ENCODE measurements around the gene MAP6.
"Not testable (repeated sequence)": the region's sequence is repeated elsewhere in the genome, so short reads cannot be mapped to it uniquely, and the experiment has no call there.

MAP6 gene

GRCh38 chr11:75668451-75669297 is at the start of gene MAP6:
MAP6 (minus strand) TSS chr11:75669038; CDS start chr11:75668369, 669 bp downstream.
- DNase-seq = no peak

DNA sequence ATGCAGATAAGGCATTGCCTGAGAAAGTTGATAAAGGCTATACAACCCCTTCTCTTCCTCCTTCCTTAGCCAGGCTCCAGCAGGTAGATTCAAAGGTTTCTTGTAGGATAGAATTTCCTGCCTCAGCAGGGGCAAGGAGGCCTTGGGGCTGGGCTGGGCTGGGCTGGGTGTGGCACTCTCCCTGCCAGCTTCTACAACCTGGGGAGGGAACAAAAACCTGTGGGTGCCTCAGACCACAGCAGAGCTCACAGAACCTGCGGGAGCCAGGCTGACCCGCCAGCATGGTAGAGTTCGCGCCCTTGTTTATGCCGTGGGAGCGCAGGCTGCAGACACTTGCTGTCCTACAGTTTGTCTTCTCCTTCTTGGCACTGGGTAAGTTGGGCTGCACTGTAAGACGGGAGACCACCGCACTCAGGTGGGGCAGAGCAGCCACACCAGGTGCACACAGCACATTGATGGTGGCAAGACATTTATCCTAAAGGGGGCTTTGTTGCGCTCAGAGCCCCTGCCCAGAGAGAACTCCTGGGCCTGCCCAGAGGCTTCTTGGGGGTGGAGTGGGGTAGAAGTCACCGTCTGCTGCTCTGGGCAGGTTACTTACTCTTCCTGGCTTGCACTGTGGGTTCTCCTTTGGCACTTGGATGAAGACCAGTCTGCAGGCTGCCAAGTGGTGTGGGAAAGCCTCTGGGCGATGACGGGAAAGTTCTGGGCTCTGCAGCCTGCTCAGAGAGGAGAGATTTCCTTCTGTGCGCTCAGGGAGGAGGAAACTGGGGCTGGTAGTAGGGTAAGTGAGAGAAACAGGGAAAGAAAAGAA is 49.0 kb upstream of the MAP6 start, which contains the start of gene MOGAT2:
Gene MOGAT2, plus strand, starts transcription at position 231 of the 811 bp plus-strand sequence. Its CDS starts 51 bp downstream, at position 282.
- DNase-seq = no peak

GRCh38 chr11:75716659-75717058 is 47.8 kb upstream of the MAP6 start:
- DNase-seq = no peak

- DNase-seq = no peak
These were observed 46.9 kb upstream of the MAP6 start for GRCh38 chr11:75715688-75716087.

DNA sequence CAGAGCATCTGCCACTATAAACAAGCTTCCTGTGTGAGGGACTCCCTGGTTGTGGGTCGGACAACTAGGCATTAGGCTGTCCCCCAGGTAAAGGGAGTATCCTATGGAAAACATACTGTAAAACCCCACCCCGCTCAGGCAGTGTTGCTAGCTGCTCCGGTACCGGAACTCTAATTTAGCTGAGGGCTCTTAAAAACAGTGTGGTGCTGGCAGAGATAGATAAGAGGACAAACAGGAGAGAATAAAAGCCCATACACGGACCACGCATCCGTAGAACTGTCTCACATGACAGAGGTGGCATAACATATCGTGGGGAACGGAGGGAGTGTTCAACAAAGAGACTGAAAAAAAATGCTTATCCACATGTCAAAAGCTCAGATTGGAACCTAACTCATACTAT is 45.4 kb upstream of the MAP6 start:
- DNase-seq = peak; percentile 61

DNA sequence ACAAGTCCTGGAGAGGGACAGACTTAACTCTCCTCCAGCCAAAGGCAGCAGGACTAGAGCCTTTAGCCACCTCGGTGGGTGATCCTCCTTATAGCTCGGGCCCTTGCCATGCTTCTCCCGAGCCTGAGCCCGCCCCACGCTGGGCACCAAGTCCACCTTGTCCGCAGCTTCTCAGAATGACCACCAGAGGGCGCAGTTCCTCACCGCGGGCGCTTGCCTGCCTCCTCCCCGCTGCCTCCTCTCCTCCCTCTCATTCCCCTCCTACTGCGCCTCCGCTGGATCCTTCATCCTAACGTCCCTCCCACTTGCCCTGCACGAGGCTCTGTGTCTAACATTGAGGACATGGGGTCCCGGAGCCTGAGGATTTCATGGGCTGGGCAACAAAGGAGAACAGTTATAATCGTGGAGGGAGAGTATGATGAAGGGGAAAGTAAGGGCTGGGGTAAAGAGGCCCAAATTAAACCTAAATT is 37.5 kb upstream of the MAP6 start:
- peak; percentile 69 for DNase-seq

DNA sequence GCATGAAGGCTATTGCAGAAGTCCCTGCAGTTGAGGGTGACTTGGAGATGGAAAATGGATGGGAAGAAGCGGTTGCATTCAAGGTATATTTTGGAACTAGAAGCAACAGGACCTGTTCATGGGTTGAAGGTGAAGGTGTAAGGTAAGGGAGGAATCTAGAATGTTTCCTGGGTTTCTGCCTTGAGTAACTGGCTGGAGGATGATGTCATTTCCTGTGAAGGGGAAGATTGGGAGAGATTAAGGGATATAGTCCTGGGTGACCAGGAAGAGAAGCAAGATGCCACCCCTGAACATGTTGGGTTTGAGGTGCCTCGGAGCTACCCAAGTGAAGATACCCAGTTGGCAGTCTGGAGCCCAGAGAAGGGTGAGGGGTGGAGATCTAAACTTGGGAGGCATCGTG is 36.7 kb upstream of the MAP6 start:
- no peak for DNase-seq

DNA sequence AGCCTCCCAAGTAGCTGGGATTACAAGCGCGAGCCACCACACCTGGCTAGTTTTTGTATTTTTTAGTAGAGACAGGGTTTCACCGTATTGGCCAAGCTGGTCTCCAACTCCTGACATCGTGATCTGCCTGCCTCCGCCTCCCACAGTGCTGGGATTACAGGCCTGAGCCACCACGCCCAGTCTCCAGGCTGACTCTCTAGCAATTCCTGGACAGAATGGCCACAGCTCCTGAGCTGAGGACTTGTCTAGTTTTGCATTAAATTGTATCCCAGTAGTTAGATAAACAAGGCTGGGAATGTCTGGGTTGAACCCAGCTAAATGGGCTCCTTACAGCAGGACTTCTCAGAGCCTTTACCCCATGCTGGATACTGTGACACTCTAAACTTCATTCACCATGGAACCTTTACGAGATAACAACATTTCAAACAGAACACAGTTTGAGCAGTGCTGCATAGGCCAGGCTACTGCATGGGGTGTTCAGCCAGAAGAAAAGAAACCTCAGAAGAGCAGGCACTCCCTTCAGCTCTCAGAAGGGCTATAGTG is 34.9 kb upstream of the MAP6 start:
- DNase-seq = no peak

DNA sequence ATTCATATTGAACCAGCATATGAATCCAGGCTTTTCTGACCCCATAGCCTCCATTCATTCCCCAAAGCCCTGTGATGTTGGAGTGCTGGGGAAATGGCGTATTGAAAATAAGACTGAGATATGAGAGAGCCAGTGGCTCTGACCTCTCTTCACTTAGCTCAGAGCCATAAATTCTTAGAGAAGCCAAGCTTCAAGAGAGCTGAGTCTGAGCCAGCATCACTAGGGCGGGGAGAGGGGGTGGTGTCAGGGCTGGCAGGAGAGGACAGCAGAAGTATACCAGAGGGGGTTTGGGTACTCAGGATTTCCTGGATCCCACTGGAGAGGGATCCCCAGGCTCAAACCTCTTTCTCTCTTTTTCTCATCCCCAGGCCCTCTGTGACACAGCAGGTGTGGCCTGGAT is 32.1 kb upstream of the MAP6 start:
- no peak for DNase-seq

- no peak for DNase-seq
These were observed 29.2 kb upstream of the MAP6 start for GRCh38 chr11:75697906-75698581.

GRCh38 chr11:75691804-75692203 is 23.0 kb upstream of the MAP6 start:
- DNase-seq = no peak

DNA sequence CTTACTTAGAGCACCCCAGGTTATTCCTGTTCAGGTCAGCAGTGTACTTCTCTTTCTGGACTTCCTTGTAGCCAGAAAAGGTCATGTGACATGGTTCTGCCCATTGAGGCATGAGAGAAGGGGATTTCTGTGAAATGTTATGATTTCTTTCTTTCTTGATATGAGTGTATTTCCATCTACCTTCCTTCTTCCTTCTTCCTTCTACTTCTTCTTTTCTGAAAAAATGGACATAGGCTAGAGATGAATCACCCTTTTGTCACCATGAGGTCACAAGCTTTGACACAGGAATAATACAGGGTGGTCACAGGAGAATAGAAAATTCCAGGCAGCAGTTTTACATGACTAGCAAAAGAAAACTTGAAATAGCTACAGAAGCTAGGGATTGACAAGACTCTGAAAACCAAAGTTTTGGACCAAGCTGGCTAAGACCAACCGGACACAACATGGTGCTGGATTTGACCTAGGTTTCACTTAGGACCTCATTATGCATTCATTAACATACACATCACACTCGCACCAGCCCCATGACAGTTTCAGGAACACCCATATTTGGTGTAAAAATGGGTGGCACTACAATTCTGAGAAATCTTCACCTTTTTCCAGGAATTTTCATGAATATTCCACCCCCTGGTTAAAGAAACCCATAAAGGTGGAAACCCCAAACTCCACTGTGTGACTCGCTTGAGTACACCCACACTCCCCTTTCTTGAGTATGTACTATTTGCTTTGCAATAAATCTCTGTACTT is 21.2 kb upstream of the MAP6 start:
- DNase-seq = no peak

- not testable (repeated sequence) for DNase-seq
These were observed 15.0 kb upstream of the MAP6 start for GRCh38 chr11:75683856-75684255.

DNA sequence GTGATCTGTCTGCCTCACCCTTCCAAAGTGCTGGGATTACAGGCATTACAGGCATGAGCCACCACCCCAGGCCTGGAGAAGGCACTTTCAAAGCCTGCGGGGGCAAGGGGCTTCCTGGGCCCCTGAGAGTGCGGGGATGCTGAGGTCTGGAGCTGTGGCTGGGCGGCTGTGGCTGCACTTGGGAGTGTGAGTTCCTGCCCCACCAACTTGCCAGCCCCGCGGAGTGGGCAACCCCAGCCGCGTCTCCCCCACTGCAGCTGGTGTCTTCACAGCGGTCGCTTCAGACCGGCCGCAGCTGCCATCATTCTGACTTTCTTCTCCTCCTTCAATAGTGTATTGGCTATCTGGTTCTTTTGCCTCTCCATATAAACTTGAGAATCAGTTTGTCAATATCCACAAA is 10.7 kb upstream of the MAP6 start:
- DNase-seq = no peak

GRCh38 chr11:75678620-75679259 is 9.9 kb upstream of the MAP6 start:
- no peak for DNase-seq

- DNase-seq = no peak
These were observed 9.1 kb upstream of the MAP6 start for GRCh38 chr11:75677909-75678308.

DNA sequence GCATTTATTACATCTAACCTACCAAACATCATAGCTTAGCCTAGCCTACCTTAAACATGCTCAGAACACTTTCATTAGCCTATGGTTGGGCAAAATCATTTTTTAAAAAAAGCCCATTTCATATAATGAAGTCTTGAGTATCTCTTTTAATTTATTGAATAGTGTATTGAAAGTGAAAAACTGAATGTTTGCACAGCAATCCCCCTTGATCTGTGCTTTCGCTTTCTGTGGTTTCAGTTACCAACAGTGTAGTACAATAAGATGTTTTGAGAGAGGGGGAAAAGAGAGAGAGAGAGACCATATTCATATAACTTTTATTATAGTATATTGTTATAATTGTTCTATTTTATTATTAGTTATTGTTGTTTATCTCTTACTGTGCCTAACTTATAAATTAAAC is 8.4 kb upstream of the MAP6 start:
- DNase-seq = no peak

GRCh38 chr11:75673977-75674582 is 5.2 kb upstream of the MAP6 start:
- DNase-seq = no peak

DNA sequence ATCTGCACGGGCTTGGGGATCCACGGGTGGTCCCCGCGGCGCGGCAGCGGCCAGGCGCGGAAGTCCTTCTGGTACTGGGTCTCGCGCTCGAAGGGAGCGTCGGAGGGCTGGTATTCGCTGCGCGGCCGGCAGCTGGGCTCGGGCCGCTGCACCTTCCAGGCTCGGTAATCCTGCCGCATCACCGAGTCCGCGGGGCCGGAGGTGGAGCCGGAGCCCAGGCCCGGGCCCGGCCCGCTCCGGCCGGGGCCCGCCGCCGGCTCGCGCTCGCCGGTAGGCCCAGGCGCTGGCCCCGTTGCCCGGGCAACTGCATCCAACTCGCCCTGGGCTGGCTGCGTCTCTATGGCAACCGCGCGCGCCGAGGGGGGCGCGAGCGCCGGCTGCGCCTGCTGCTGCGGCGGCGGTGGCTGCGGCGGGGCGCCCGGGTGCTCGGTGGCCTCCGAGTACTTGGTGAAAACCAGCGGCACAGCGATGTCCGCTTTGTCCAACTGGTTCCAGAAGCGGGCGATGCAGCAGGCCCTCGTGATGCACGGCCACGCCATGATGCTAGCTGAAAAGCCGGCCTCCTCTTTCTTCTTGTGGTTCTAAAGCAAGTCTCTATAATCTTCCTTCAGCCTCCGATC is 897 bp downstream of the MAP6 start:
- DNase-seq = peak; percentile 34

DNA sequence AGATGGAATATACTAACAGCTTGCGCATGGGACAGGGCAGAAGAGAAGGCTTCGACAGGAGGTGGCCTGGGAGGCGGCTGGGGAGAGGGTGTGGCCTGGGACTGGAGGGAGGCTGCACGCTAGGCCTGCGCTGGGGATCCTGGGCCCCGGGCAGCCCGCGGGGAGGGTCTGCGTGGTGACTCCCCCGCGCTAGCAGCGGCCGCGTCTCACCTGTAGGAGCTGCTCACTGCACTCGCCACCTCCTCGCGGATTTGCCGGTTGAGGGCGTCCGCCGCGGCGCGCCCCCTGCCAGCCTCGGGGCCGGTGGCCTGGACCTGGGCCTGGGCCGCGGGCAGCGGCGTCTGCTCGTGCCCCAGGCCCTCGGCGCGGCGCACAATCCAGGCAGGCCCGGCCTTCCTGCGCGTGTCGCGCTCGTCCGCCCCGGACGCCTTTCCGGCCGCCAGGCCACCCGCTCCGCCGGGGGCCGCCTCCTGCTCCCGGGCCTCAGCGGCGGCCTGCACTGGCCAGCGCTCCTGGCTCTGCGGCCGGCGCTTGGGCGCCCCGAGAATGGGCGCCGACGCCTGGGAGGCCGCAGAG is 1.5 kb downstream of the MAP6 start:
- no peak for DNase-seq

All from NCI-H2029 (cell line).